HG03108 (cell line): ENCODE measurements around the gene ITPR2.
"Not testable (repeated sequence)": the region's sequence is repeated elsewhere in the genome, so short reads cannot be mapped to it uniquely, and the experiment has no call there.

ENCODE experiments used
- ATAC-seq: cut with Tn5 transposase; IDR thresholded peaks from one replicate; pipeline ENCODE4 v1.9.1; 2021; ENCODE audit warnings: moderate library complexity; ENCODE audit not compliant: unreplicated experiment

ITPR2 gene

GRCh38 chr12:26767116-26767515 lies 65.9 kb downstream of the ITPR2 start:
- peak; percentile 43 for ATAC-seq

- no peak for ATAC-seq
Observed at GRCh38 chr12:26762186-26762585, 70.8 kb downstream of the ITPR2 start.

- ATAC-seq, result no peak
Observed at GRCh38 chr12:26761775-26762174, 71.2 kb downstream of the ITPR2 start.

GRCh38 chr12:26760657-26761293 lies 72.2 kb downstream of the ITPR2 start:
- no peak for ATAC-seq

GRCh38 chr12:26755362-26755761 lies 77.6 kb downstream of the ITPR2 start:
- ATAC-seq, result not testable (repeated sequence)

GRCh38 chr12:26754148-26754547 lies 78.8 kb downstream of the ITPR2 start:
- ATAC-seq, result no peak

- ATAC-seq, result no peak
Observed at GRCh38 chr12:26751179-26751578, 81.8 kb downstream of the ITPR2 start.

GRCh38 chr12:26750531-26751175 lies 82.3 kb downstream of the ITPR2 start:
- ATAC-seq, result peak; percentile 41

GRCh38 chr12:26749781-26750180 lies 83.2 kb downstream of the ITPR2 start:
- ATAC-seq, result peak; percentile 74

- ATAC-seq, result peak; percentile 46
Observed at GRCh38 chr12:26748741-26749431, 84.1 kb downstream of the ITPR2 start.

GRCh38 chr12:26748412-26748740 lies 84.6 kb downstream of the ITPR2 start:
- no peak for ATAC-seq

- ATAC-seq, result no peak
Observed at GRCh38 chr12:26746121-26746714, 86.8 kb downstream of the ITPR2 start.

GRCh38 chr12:26744697-26745440 lies 88.1 kb downstream of the ITPR2 start:
- no peak for ATAC-seq

GRCh38 chr12:26744042-26744626 lies 88.9 kb downstream of the ITPR2 start:
- no peak for ATAC-seq

GRCh38 chr12:26741584-26742227 lies 91.3 kb downstream of the ITPR2 start:
- no peak for ATAC-seq

GRCh38 chr12:26740991-26741390 lies 92.0 kb downstream of the ITPR2 start:
- no peak for ATAC-seq

GRCh38 chr12:26740348-26740747 lies 92.6 kb downstream of the ITPR2 start:
- no peak for ATAC-seq

- ATAC-seq, result no peak
Observed at GRCh38 chr12:26737487-26738030, 95.4 kb downstream of the ITPR2 start.

GRCh38 chr12:26736563-26737486 lies 96.2 kb downstream of the ITPR2 start:
- ATAC-seq, result no peak
